Amniotic stem cell (primary cell): Measurements from ENCODE around the gene UTY.

Experiments
- DNase-seq: peaks from one replicate; lab custom pipeline; 2025; lab: John Stamatoyannopoulos, UW

The UTY gene

GRCh38 chrY:13479828-13480227, at the start of gene UTY:
UTY (minus strand) TSS chrY:13480033; CDS start chrY:13479665, 368 bp downstream.
- no peak for DNase-seq

- DNase-seq, result no peak
Observed at GRCh38 chrY:13520474-13520873, 40.6 kb upstream of the UTY start.

GRCh38 chrY:13501215-13501614, 21.4 kb upstream of the UTY start:
- no peak for DNase-seq

- DNase-seq, result no peak
Observed at GRCh38 chrY:13493737-13494136, 13.9 kb upstream of the UTY start.

- DNase-seq, result no peak
Observed at GRCh38 chrY:13492408-13492807, 12.6 kb upstream of the UTY start.

GRCh38 chrY:13488738-13489137, 8.9 kb upstream of the UTY start:
- DNase-seq, result no peak

GRCh38 chrY:13479121-13479711, 617 bp downstream of the UTY start:
- DNase-seq, result no peak

- no peak for DNase-seq
Observed at GRCh38 chrY:13478126-13478785, 1.6 kb downstream of the UTY start.

GRCh38 chrY:13474997-13475396, 4.8 kb downstream of the UTY start:
- DNase-seq, result no peak

GRCh38 chrY:13451572-13451971, 28.3 kb downstream of the UTY start:
- no peak for DNase-seq

- no peak for DNase-seq
Observed at GRCh38 chrY:13450596-13451130, 29.2 kb downstream of the UTY start.

GRCh38 chrY:13445566-13445965, 34.3 kb downstream of the UTY start:
- DNase-seq, result no peak

GRCh38 chrY:13443146-13443545, 36.7 kb downstream of the UTY start:
- no peak for DNase-seq

GRCh38 chrY:13440811-13441210, 39.0 kb downstream of the UTY start:
- DNase-seq, result no peak

GRCh38 chrY:13435968-13436937, 43.6 kb downstream of the UTY start:
- DNase-seq, result no peak

- no peak for DNase-seq
Observed at GRCh38 chrY:13435206-13435967, 44.4 kb downstream of the UTY start.

- no peak for DNase-seq
Observed at GRCh38 chrY:13432293-13433025, 47.4 kb downstream of the UTY start.

GRCh38 chrY:13429551-13429950, 50.3 kb downstream of the UTY start:
- DNase-seq, result no peak

GRCh38 chrY:13423281-13423732, 56.5 kb downstream of the UTY start:
- no peak for DNase-seq

GRCh38 chrY:13416869-13417661, 62.8 kb downstream of the UTY start:
- no peak for DNase-seq
